DMS 273 treated with DMSO at 0.1 percent for 48 hours (cell line): ENCODE results near the gene CORO6.

ENCODE experiments used
- DNase-seq: peaks from one replicate; lab custom pipeline; 2025; lab: John Stamatoyannopoulos, UW

The CORO6 gene

DNA sequence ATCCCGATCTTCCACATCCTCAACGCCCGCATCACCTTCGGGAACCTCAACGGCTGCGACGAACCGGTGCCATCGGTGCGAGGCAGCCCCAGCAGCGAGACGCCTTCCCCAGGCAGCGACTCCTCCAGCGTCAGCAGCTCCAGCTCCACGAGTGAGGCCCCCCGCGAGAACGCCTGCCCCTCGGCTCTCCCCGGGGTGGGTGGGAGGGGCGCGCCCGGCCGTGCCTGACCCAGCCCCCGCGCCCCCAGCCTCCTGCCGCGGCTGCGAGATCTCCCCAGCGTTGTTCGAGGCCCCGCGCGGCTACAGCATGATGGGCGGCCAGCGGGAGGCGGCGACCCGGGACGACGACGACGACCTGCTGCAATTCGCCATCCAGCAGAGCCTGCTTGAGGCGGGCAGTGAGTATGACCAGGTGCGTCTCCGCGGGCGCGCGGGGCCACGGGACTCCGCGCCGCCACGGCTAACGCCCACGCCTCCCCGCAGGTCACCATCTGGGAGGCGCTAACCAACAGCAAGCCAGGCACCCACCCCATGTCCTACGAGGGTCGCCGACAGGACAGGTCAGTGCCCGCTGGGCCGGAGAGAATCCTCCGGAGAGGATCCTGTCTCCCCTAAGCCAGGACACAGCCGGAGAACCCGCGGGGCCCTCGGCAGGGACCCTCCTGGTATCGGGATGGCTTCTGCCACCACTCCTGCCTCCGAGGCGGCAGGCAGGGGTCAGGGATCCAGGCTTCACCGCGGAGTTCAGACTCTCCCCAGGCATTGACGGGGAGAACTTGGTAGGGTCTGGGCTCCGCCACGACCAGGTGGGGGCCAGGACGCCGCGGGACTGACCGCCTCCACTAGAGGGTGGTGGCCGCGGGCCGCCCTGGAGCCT is 10.1 kb downstream of the CORO6 start:
- no peak for DNase-seq

GRCh38 chr17:29612094-29612403 is 10.7 kb downstream of the CORO6 start:
- DNase-seq, result no peak

- DNase-seq, result no peak
Measured at GRCh38 chr17:29611351-29612093, 11.2 kb downstream of the CORO6 start.

DNA sequence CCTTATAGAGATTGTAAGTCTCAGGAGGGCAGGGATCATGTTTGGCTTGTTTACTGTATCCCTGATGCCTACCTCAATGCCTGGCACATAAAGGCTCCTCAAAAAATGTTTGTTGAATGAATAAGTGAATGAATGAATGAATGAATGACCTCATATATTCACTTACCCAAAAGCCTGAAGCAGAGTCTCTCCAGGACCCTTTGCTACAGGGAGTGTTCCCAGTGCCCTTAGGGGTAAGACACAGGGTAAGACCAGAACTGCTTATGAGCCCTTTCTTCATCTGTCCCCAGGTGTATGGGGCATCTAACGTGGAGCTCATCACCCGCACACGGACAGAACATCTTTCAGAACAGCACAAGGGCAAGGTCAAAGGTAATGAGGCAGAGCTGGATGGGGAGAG is 12.3 kb downstream of the CORO6 start:
- DNase-seq, result no peak

DNA sequence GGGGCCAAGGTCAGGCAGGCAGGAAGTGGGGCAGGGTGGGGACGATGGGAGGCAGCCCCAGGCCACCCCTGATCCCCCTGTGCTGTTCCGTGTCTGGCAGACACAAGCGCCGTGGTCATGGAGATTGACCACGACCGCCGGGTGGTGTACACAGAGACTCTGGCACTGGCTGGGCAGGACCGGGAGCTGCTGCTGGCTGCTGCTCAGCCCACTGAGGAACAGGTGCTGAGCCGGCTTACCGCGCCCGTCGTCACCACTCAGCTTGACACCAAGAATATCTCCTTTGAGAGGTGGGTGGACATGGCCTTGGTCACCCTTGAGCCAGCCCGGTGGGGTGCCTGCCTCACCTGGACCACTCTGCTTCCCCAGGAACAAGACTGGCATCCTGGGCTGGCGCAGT is 13.7 kb downstream of the CORO6 start:
- no peak for DNase-seq

DNA sequence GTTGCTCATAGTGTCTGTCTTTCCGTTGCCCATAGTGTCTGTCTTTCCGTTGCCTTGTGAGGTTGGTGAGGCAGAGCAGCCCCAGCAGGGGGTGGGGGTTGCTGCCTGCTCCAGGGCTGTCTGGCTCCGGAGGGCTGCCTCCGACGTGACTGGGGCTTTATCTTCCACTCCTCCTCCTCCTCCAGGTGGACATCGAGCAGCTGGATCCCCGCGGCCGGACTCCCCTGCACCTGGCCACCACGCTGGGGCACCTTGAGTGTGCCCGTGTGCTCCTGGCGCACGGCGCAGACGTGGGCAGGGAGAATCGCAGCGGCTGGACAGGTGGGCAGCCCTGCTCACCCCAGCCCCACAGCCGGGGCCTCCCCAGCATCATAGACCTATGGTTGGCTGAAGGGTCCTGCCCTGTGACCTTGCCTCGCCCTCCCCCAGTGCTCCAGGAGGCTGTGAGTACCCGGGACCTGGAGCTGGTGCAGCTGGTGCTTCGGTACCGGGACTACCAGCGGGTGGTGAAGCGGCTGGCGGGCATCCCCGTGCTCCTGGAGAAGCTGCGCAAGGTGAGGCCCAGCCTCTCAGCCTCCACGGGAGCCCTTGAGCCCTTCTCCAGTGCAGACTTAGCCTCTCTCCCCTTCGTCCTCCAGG is 15.0 kb downstream of the CORO6 start:
- no peak for DNase-seq

DNA sequence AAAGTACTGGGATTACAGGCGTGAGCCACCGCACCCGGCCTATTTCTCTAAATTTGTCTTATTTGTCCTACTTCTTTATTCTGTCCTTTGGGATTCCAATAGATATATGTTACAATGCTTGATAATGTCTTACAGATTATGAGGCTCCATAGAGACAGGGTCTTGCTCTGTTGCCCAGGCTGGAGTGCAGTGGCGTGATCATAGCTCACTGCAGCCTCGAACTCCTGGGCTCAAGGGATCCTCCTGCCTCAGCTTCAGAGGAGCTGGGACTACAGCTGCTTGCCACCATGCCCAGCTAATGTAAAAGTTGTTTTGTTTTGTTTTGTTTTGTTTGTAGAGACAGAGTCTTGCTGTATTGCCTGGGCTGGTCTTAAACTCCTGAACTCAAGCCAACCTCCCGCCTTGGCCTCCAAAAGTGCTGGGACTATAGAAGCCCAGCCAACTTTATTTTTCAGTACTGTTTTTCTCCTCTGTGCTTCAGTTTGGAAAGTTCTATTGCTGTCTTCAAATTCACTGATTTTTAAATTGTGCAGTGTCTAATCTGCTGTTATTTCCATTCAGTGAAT is 19.5 kb downstream of the CORO6 start:
- DNase-seq, result no peak

DNA sequence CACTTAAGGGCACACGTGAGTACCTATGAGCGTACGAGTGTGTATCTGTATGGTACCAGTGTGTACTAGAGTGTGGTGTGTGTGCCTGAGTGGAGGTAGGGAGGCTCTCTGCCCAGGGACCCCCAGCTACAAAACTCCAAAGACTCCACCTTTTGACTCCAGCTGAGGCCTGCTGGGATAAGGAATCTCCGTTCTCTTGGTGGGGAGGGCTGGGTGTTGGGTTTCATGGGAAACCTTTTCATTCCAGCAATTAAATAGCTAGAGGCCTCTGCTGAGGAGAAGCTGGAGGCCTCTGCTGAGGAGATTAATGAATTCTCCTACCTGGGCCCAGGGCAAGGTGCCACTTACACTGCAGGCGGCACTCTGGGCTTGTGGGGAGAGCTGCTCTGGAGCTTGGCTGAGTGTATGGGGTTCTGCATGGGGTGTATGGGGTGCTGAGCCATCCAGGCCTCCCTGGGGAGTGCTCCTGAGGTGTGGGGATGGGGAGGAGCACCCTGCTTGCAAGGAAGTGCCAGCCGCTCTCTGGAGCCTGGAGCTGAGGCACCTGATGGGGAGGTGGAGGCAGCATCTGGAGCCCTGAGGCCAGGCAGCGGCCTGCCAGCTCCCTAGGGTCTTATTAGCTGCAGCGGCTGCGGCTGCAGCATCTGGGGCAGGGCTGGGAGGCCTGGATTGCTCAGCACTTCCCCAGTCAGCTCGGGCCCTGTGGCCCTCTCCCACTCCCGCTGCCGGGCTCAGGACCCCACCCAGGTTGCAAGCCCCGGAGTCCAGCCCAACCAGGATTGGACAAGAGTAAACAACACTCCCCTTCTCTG is 25.1 kb downstream of the CORO6 start:
- DNase-seq, result peak; percentile 60

- DNase-seq, result no peak
Measured at GRCh38 chr17:29596811-29597210, 25.9 kb downstream of the CORO6 start.

- no peak for DNase-seq
Measured at GRCh38 chr17:29595943-29596774, 26.6 kb downstream of the CORO6 start.

- DNase-seq, result no peak
Measured at GRCh38 chr17:29595107-29595942, 27.4 kb downstream of the CORO6 start.

DNA sequence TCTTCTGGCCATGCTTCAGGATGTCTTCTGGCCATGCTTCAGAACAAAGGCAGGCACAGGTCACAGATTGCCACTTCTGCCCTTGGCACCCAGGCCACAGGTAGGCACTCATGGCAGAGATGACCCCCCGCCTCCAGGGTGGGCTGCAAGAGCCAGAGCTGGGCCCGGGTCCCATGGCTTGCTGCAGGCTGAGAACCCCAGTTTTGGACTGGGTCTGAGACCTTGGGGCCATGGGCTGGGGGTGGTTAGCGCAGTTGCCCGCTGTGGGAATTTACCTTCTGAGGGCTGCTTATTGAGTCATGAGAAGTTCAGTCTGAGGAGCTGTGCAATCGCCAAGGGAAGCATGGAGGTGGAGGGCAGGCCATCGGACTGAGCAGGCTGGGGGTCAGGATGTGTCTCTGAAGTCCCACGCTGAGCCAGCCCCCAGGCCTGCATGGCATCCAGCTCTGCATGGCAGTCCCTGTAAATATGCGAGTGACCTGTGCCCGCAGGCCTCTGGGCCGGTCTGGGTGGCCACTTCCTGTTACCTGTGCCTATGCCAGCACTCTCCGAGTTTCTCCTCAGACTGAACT is 28.1 kb downstream of the CORO6 start:
- no peak for DNase-seq

DNA sequence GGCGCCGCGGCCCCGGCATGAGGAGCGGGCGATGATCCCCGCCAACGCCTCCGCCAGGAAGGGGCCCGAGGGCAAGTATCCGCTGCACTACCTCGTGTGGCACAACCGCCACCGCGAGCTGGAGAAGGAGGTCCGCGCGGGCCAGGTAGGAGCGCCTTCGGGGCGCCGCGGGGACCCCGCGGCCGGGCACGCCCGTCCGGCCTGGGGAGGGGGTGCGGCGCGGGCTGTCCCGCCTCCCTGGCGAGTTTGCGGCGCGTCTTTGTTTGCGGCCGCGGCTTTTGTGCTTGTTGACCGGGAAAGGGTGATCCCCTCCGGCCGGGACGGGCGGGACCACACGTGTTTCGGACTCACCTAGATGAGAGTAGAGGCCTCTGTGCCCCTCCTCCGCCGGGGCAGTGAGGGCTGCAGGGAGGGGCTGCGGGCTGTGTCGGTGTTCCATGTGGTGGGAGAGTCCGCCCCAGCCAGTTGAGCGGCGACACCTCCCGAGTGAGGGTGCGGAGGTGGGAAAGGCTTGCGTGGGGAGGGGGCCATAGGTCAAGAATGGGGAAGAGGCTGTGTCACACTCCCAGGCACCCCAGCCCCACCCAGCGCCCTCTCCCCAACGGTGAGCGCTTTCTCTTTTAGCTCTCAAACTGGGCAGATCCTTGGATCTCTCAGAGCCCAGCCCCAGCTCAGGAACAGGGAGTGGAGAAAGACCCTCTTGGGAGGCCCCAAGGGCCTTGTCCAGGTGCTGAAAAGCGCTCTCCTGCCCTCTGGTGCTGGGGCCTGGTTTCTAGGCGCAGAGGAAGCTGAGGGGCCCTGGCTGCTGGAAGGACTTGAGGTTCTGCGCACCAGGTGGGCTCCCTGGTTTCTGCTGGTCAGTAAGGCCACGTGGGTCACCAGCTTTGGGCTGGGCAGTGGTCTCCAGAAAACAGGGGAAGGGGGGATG is 28.9 kb downstream of the CORO6 start:
- peak; percentile 17 for DNase-seq

GRCh38 chr17:29592850-29593551 is 29.7 kb downstream of the CORO6 start, which contains the start of gene ANKRD13B:
Gene ANKRD13B (plus strand): TSS chr17:29593132. CDS start chr17:29593622, 490 bp downstream.
- DNase-seq, result peak; percentile 60

DNA sequence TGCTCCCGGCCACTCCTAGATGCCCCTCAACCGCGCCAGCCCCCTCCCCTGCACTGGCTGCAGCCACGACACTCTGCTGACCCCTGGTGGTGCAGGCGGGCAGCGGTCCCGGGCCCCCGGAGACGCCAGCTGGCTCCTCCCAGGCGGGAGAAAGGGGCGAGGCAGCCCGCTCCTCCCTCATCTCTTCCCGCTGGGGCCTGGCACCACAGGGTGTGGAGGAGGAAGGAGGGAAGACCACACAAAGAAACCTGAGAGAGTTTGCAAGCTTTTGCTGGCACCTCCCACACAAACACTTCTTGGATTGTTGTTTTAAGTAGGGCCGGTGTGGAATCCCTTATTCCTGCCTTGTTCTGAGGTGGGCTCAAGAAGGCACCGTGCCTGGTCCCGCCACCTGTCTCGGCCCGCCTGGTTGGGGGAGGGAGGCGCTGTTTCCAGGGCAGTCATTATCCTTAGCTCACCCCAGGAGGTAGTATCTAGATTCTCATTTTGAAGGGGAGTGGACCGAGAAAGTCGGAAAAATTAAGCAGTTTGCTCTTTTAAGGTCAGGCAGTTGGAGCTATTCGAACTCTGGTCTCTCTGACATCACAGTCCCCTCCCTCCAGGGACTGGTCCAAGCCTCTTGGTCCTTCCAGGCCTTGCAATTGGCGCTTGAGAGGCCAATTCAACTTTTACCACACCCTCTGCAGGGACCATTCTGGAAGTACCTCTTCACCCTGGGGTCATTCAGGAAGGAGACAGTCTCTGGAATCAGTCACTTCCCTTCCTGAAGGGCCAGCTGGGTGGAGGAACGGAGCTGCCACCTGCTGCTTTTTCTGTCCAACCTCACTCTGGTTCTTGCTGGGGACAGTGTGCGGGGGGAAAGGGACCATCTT is 30.7 kb downstream of the CORO6 start:
- peak; percentile 89 for DNase-seq

- peak; percentile 82 for DNase-seq
Measured at GRCh38 chr17:29591146-29591736, 31.5 kb downstream of the CORO6 start.
